HT-29 (cell line): ENCODE data around the gene XIRP1. TPM values are rescaled to one million over a fixed set of nuclear protein-coding genes. Genes with fewer than 3 reads are reported as not detected.

Experiments
- DNase-seq: peaks from one replicate; pipeline ENCODE4 v3.0.0-alpha.2; 2015; ENCODE audit warnings: low spot score
- total RNA-seq: library from RNA; depleted of rRNA; stranded (reverse); fragments of >200 nt; shearing (Covaris generic); gene quantifications from 2 replicates; pipeline ENCODE4 v1.2.3, GENCODE V29; 2014

Gene XIRP1
- total RNA-seq, 1 experiment from 2014 or later: not detected

GRCh38 chr3:39166932-39167532, 25.4 kb downstream of the XIRP1 start:
- DNase-seq: no peak

GRCh38 chr3:39166134-39166710, 26.2 kb downstream of the XIRP1 start:
- DNase-seq: peak; percentile 41

GRCh38 chr3:39165518-39165917, 26.9 kb downstream of the XIRP1 start:
- no peak for DNase-seq

- no peak for DNase-seq
Observed at GRCh38 chr3:39164414-39164813, 28.0 kb downstream of the XIRP1 start.

GRCh38 chr3:39158148-39158715, 34.2 kb downstream of the XIRP1 start:
- no peak for DNase-seq

GRCh38 chr3:39157359-39157758, 35.0 kb downstream of the XIRP1 start:
- no peak for DNase-seq

- no peak for DNase-seq
Observed at GRCh38 chr3:39156421-39156820, 36.0 kb downstream of the XIRP1 start.

GRCh38 chr3:39154280-39155021, 37.9 kb downstream of the XIRP1 start:
- no peak for DNase-seq

- DNase-seq: no peak
Observed at GRCh38 chr3:39153977-39154279, 38.5 kb downstream of the XIRP1 start.

GRCh38 chr3:39150803-39151631, 41.4 kb downstream of the XIRP1 start:
- DNase-seq: peak; percentile 54

GRCh38 chr3:39150148-39150802, 42.1 kb downstream of the XIRP1 start:
- no peak for DNase-seq

- DNase-seq: no peak
Observed at GRCh38 chr3:39149498-39150147, 42.8 kb downstream of the XIRP1 start.

- no peak for DNase-seq
Observed at GRCh38 chr3:39149059-39149455, 43.3 kb downstream of the XIRP1 start.

GRCh38 chr3:39148435-39149058, 43.8 kb downstream of the XIRP1 start:
- DNase-seq: no peak

GRCh38 chr3:39147711-39148434, 44.5 kb downstream of the XIRP1 start:
- peak; percentile 37 for DNase-seq

GRCh38 chr3:39146611-39147591, 45.5 kb downstream of the XIRP1 start:
- peak; percentile 77 for DNase-seq

- DNase-seq: peak; percentile 33
Observed at GRCh38 chr3:39146083-39146501, 46.3 kb downstream of the XIRP1 start.

- no peak for DNase-seq
Observed at GRCh38 chr3:39144748-39145380, 47.5 kb downstream of the XIRP1 start.
